Measurements from ENCODE around the gene DEPP1. TPM values are rescaled to one million over a fixed set of nuclear protein-coding genes. Genes with fewer than 3 reads are reported as not detected.

The DEPP1 gene
- total and polyA plus RNA-seq, 10 of the 15 experiments (the other 5 are each of a cell fraction or from before 2014, with no cell fraction given) = 1.7 to 12.1 (median 7.3) TPM

DNA sequence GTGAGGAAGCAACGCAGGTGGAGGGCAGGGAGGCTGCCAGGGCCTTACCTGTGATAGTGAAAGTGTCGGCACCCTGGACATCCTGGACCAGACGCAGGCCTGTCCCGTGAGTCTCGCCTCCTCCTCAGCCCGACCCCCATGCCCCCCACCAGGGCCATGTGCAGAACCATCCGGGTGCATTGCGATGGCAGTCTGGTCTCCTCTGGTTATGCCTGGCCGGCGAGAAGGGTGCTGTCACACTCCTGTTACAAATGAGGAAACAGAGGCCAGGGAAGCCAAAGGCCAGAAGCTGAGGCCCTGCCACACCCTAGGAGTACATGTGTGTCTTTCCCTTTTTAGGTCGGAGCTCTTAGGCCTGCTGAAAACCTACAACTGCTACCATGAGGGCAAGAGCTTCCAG is 7.2 kb downstream of the DEPP1 start:
- ChIA-PET CTCF (no interaction called here), POLR2A (no interaction called here), RAD21 (ENCODE audit: unreplicated experiment) (no interaction called here), SMC1A (ENCODE audit: uncharacterized antibody, unreplicated experiment) (no interaction called here)
- DNase-seq (ENCODE audit: low read depth, low spot score) = no peak
- BruUV-seq (replicated peaks) = no TSS peak
- in situ Hi-C loops (cut with MboI) = loop anchor here (25.0 kb wide), 1 partner anchor 1809 kb away; no protein-coding TSS in a partner anchor
- H3K36me3 ChIP-seq (ENCODE audit: control insufficient read depth in 2 of 2, insufficient read depth in 2 of 2, low read length in 1 of 2) = peaks cover 0 to 8% of the 10 kb centered on the region in 2 experiments; a peak in 2 of 4 replicates
- no peak overlapping the region for H3K4me3 ChIP-seq
- no peaks in the 10 kb centered on the region for H4K20me1 ChIP-seq (ENCODE audit: control insufficient read depth, insufficient read depth)
- no peaks in the 10 kb centered on the region for H3K9me3 ChIP-seq (replicated peaks; ENCODE audit: control insufficient read depth, insufficient read depth, low read length)
- WGBS (ENCODE audit: insufficient coverage, insufficient replicate concordance, low lambda C conversion rate, missing lambda C conversion rate) = 92% methylated on average over 11 of the region's 11 CpGs
- H3K9ac ChIP-seq (ENCODE audit: control insufficient read depth, insufficient read depth, low read length) = no peak overlapping the region
- no peak for FAIRE-seq
- ATAC-seq = no peak
- H2AFZ ChIP-seq (ENCODE audit: control insufficient read depth, low read depth, low read length) = no peak overlapping the region
- peaks cover 58% of the 10 kb centered on the region for H3K4me1 ChIP-seq (ENCODE audit: control insufficient read depth, insufficient read depth, low read length)
- TF ChIP-seq DPF2 (IDR thresholded peaks at IDR 0.05) (no peak), POLR2A (IDR thresholded peaks at IDR 0.05; ENCODE audit: low read depth, low read length) (no peak), ZBED1 (IDR thresholded peaks at IDR 0.05; ENCODE audit: borderline replicate concordance) (no peak), NBN (IDR thresholded peaks at IDR 0.05) (no peak), HDGF (IDR thresholded peaks at IDR 0.05) (no peak), LARP7 (IDR thresholded peaks at IDR 0.05) (no peak), TARDBP (IDR thresholded peaks at IDR 0.05; ENCODE audit: borderline replicate concordance) (no peak), SPI1 (IDR thresholded peaks at IDR 0.05; ENCODE audit: borderline replicate concordance, insufficient read depth, low read depth, low read length) (no peak)
- TF ChIP-seq, protein P1, sequence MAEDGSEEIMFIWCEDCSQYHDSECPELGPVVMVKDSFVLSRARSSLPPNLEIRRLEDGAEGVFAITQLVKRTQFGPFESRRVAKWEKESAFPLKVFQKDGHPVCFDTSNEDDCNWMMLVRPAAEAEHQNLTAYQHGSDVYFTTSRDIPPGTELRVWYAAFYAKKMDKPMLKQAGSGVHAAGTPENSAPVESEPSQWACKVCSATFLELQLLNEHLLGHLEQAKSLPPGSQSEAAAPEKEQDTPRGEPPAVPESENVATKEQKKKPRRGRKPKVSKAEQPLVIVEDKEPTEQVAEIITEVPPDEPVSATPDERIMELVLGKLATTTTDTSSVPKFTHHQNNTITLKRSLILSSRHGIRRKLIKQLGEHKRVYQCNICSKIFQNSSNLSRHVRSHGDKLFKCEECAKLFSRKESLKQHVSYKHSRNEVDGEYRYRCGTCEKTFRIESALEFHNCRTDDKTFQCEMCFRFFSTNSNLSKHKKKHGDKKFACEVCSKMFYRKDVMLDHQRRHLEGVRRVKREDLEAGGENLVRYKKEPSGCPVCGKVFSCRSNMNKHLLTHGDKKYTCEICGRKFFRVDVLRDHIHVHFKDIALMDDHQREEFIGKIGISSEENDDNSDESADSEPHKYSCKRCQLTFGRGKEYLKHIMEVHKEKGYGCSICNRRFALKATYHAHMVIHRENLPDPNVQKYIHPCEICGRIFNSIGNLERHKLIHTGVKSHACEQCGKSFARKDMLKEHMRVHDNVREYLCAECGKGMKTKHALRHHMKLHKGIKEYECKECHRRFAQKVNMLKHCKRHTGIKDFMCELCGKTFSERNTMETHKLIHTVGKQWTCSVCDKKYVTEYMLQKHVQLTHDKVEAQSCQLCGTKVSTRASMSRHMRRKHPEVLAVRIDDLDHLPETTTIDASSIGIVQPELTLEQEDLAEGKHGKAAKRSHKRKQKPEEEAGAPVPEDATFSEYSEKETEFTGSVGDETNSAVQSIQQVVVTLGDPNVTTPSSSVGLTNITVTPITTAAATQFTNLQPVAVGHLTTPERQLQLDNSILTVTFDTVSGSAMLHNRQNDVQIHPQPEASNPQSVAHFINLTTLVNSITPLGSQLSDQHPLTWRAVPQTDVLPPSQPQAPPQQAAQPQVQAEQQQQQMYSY (CRISPR knock-in tag; IDR thresholded peaks at IDR 0.05) = no peak
- TF ChIP-seq, protein P2, sequence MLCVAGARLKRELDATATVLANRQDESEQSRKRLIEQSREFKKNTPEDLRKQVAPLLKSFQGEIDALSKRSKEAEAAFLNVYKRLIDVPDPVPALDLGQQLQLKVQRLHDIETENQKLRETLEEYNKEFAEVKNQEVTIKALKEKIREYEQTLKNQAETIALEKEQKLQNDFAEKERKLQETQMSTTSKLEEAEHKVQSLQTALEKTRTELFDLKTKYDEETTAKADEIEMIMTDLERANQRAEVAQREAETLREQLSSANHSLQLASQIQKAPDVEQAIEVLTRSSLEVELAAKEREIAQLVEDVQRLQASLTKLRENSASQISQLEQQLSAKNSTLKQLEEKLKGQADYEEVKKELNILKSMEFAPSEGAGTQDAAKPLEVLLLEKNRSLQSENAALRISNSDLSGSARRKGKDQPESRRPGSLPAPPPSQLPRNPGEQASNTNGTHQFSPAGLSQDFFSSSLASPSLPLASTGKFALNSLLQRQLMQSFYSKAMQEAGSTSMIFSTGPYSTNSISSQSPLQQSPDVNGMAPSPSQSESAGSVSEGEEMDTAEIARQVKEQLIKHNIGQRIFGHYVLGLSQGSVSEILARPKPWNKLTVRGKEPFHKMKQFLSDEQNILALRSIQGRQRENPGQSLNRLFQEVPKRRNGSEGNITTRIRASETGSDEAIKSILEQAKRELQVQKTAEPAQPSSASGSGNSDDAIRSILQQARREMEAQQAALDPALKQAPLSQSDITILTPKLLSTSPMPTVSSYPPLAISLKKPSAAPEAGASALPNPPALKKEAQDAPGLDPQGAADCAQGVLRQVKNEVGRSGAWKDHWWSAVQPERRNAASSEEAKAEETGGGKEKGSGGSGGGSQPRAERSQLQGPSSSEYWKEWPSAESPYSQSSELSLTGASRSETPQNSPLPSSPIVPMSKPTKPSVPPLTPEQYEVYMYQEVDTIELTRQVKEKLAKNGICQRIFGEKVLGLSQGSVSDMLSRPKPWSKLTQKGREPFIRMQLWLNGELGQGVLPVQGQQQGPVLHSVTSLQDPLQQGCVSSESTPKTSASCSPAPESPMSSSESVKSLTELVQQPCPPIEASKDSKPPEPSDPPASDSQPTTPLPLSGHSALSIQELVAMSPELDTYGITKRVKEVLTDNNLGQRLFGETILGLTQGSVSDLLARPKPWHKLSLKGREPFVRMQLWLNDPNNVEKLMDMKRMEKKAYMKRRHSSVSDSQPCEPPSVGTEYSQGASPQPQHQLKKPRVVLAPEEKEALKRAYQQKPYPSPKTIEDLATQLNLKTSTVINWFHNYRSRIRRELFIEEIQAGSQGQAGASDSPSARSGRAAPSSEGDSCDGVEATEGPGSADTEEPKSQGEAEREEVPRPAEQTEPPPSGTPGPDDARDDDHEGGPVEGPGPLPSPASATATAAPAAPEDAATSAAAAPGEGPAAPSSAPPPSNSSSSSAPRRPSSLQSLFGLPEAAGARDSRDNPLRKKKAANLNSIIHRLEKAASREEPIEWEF (IDR thresholded peaks at IDR 0.05; ENCODE audit: insufficient replicate concordance, low read depth, low read length) = no peak
- H3K27ac ChIP-seq (ENCODE audit: control insufficient read depth, insufficient read depth) = no peak overlapping the region; the same call in 1 of the 2 replicates
- intact Hi-C loops (cut with micrococcal nuclease; ENCODE audit: unreplicated experiment) = no loop called here
- H3K27me3 ChIP-seq (replicated peaks in 1 of 2; ENCODE audit: control insufficient read depth in 2 of 2, insufficient read depth in 2 of 2, low read length in 1 of 2) = no peaks in the 10 kb centered on the region
- H3K79me2 ChIP-seq (ENCODE audit: control insufficient read depth, insufficient read depth, low read length) = peaks cover 9% of the 10 kb centered on the region
- H3K4me2 ChIP-seq (ENCODE audit: control insufficient read depth, insufficient read depth) = no peak overlapping the region
